K562 (cell line): Measurements from ENCODE around the gene SLC38A7.

Source experiments
- CCAR2 ChIP-seq: fragments of 200-400 bp; formaldehyde crosslinking; IDR thresholded peaks from 2 replicates; pipeline ENCODE4 v1.6.1; 2017; ENCODE audit warnings: mild to moderate bottlenecking, low read depth, low read length
- CEBPZ ChIP-seq: fragments of 150-350 bp; IDR thresholded peaks from 2 replicates; pipeline ENCODE4 v1.6.1; 2014; ENCODE audit warnings: low read depth, mild to moderate bottlenecking, low read length, borderline replicate concordance
- CTCF ChIP-seq, 3 experiments: IDR thresholded peaks in 2 of 3; conservative IDR thresholded peaks in 1 of 3; 2 replicates each; pipeline ENCODE4 v1.5.1; 2011 to 2012; ENCODE audit warnings: low read length in 3 of 3, mild to moderate bottlenecking in 3 of 3, control low read depth in 2 of 3, improper control_type of control experiment in 1 of 3, inconsistent platforms in 1 of 3, low read depth in 1 of 3, mixed read lengths in 1 of 3, moderate library complexity in 1 of 3; ENCODE audit not compliant: insufficient read depth in 2 of 3
- ELK1 ChIP-seq: sonication (generic); formaldehyde crosslinking; IDR thresholded peaks from 2 replicates; pipeline ENCODE4 v1.8.1; 2022; ENCODE audit warnings: missing genetic modification reagents
- FOXJ3 ChIP-seq: sonication (generic); formaldehyde crosslinking; IDR thresholded peaks from 2 replicates; pipeline ENCODE4 v1.4.0; 2020; ENCODE audit warnings: mild to moderate bottlenecking, missing genetic modification reagents
- HNRNPH1 ChIP-seq: fragments of 200-400 bp; formaldehyde crosslinking; optimal IDR thresholded peaks from 2 replicates; pipeline ENCODE3; 2017; ENCODE audit warnings: low read depth, mild to moderate bottlenecking, low read length, moderate library complexity
- NR3C1 ChIP-seq: sonication (generic); formaldehyde crosslinking; IDR thresholded peaks from 2 replicates; pipeline ENCODE4 v1.8.1; 2022; ENCODE audit warnings: missing genetic modification reagents
- POLR2A ChIP-seq: fragments of 450-650 bp; conservative IDR thresholded peaks from 2 replicates; pipeline ENCODE4 v1.6.1; 2016
- SMAD2 ChIP-seq: fragments of 150-350 bp; IDR thresholded peaks from 2 replicates; pipeline ENCODE4 v1.6.1; 2014; ENCODE audit warnings: low read depth, mild to moderate bottlenecking, low read length
- THRA ChIP-seq: fragments of 450-650 bp; IDR thresholded peaks from 2 replicates; pipeline ENCODE4 v1.6.1; 2017; ENCODE audit warnings: mild to moderate bottlenecking, moderate library complexity
- ZC3H8 ChIP-seq: fragments of 450-650 bp; IDR thresholded peaks from 2 replicates; pipeline ENCODE4 v1.6.1; 2017
- ZNF274 ChIP-seq: IDR thresholded peaks from 2 replicates; pipeline ENCODE4 v1.6.1; 2011; ENCODE audit warnings: low read depth, mild to moderate bottlenecking, low read length, moderate library complexity, borderline replicate concordance

- TF ChIP-seq THRA: no peak
- no peak for TF ChIP-seq ZNF274
- no peak for TF ChIP-seq CTCF (IDR thresholded peaks at IDR 0.05 in 2 of 3, conservative IDR thresholded peaks at IDR 0.05 in 1 of 3; ENCODE audit: insufficient read depth in 2 of 3, low read depth in 1 of 3, low read length in 3 of 3)
- no peak for TF ChIP-seq ZC3H8
- no peak for TF ChIP-seq POLR2A
- no peak for TF ChIP-seq CCAR2
- no peak for TF ChIP-seq SMAD2
- no peak for TF ChIP-seq CEBPZ
- no peak for TF ChIP-seq NR3C1 (CRISPR knock-in tag)
- no peak for TF ChIP-seq ELK1 (CRISPR knock-in tag)
- TF ChIP-seq FOXJ3: no peak
- TF ChIP-seq HNRNPH1: no peak
Measured at GRCh38 chr16:58639230-58639629, 45.3 kb downstream of the SLC38A7 start.
